B cell (primary cell): ENCODE measurements around the gene CDC42BPA. TPM values are rescaled to one million over a fixed set of nuclear protein-coding genes. Genes with fewer than 3 reads are reported as not detected.

Experiments
- ATAC-seq: fragments of 200-7000 bp; cut with Tn5 transposase; one replicate; pipeline ENCODE4 v1.10.0; 2021; ENCODE audit warnings: low read depth, mild to moderate bottlenecking, moderate number of reproducible peaks, moderate library complexity
- CTCF ChIA-PET: fragments of 350-600 bp; sonication (Branson Sonifier 250); formaldehyde crosslinking; loops from one replicate; lab custom pipeline; 2021; ENCODE audit warnings: antibody characterized with exemption, inconsistent platforms; lab: Charles Lee
- POLR2A ChIA-PET: fragments of 350-600 bp; sonication (Branson Sonifier 250); formaldehyde crosslinking; loops from one replicate; lab custom pipeline; 2021; ENCODE audit warnings: antibody characterized with exemption; lab: Charles Lee
- DNase-seq: peaks from one replicate; pipeline ENCODE4 v3.0.0; 2013
- H2AFZ ChIP-seq: 2 replicates; pipeline ENCODE4 v1.6.1; 2012; ENCODE audit warnings: mild to moderate bottlenecking, low read depth, low read length; ENCODE audit not compliant: insufficient read depth, poor library complexity, severe bottlenecking
- H3K27ac ChIP-seq, 2 donors: 1 replicate in 1 of 2; 2 replicates in 1 of 2; pipeline ENCODE4 v1.5.1; 2012 to 2013; ENCODE audit warnings: low read length in 2 of 2, mild to moderate bottlenecking in 2 of 2, moderate library complexity in 1 of 2
- H3K27me3 ChIP-seq, 4 experiments: fragments of 200-600 bp in 1 of 4; sonication (generic) in 1 of 4; replicated peaks in 1 of 4; 1 replicate in 2 of 4; 2 replicates in 2 of 4; pipeline versions ENCODE4 v1.6.1 to v1.7.0; 2013 to 2016; ENCODE audit warnings: low read length in 3 of 4, mild to moderate bottlenecking in 2 of 4, mixed read lengths in 1 of 4, moderate library complexity in 1 of 4; ENCODE audit not compliant: insufficient read depth in 4 of 4, control insufficient read depth in 3 of 4; ENCODE audit errors: control extremely low read depth in 1 of 4
- H3K36me3 ChIP-seq, 2 experiments: replicated peaks in 1 of 2; 1 replicate in 1 of 2; 2 replicates in 1 of 2; pipeline versions ENCODE4 v1.6.1 to v1.7.1; 2013; ENCODE audit warnings: low read length in 1 of 2; ENCODE audit not compliant: insufficient read depth in 2 of 2, control insufficient read depth in 1 of 2; ENCODE audit errors: control extremely low read depth in 1 of 2, extremely low read depth in 1 of 2
- H3K4me1 ChIP-seq, 2 donors: fragments of 200-600 bp in 1 of 2; sonication (generic) in 1 of 2; 1 replicate in 1 of 2; 2 replicates in 1 of 2; pipeline versions ENCODE4 v1.5.1 to v1.6.1; 2013 to 2017; ENCODE audit warnings: low read length in 2 of 2; ENCODE audit not compliant: control insufficient read depth in 2 of 2, insufficient read depth in 2 of 2
- H3K4me2 ChIP-seq: replicated peaks from 2 replicates; pipeline ENCODE3; 2012; ENCODE audit warnings: mild to moderate bottlenecking, low read depth, low read length; ENCODE audit not compliant: poor library complexity, severe bottlenecking
- H3K4me3 ChIP-seq, 5 experiments: fragments of 200-600 bp in 1 of 5; sonication (generic) in 1 of 5; 1 replicate in 3 of 5; 2 replicates in 2 of 5; pipeline versions ENCODE4 v1.5.1 to v1.7.0; 2011 to 2016; ENCODE audit warnings: low read length in 4 of 5, mild to moderate bottlenecking in 4 of 5, low read depth in 2 of 5, control low read depth in 1 of 5, moderate library complexity in 1 of 5; ENCODE audit not compliant: insufficient read depth in 1 of 5; ENCODE audit errors: control extremely low read depth in 1 of 5, extremely low read depth in 1 of 5
- H3K79me2 ChIP-seq: fragments of 200-600 bp; sonication (generic); one replicate; pipeline ENCODE4 v1.6.0; 2016; ENCODE audit warnings: low read length; ENCODE audit not compliant: control insufficient read depth, insufficient read depth
- H3K9ac ChIP-seq: fragments of 200-600 bp; sonication (generic); 2 replicates; pipeline ENCODE4 v1.6.1; 2017; ENCODE audit warnings: mild to moderate bottlenecking, low read length, moderate library complexity
- H3K9me3 ChIP-seq, 3 donors: one replicate each; pipeline versions ENCODE4 v1.6.1 to v1.7.1; 2013; ENCODE audit warnings: low read length in 2 of 3; ENCODE audit not compliant: control insufficient read depth in 2 of 3, insufficient read depth in 1 of 3; ENCODE audit errors: control extremely low read depth in 1 of 3
- H4K20me1 ChIP-seq: 2 replicates; pipeline ENCODE4 v1.6.0; 2012; ENCODE audit warnings: mild to moderate bottlenecking, low read length; ENCODE audit not compliant: insufficient read depth, control insufficient read depth, poor library complexity, severe bottlenecking
- H3K27ac Mint-ChIP-seq: one replicate; pipeline ENCODE4 v1.8.0; 2021; ENCODE audit warnings: mixed read lengths
- H3K27me3 Mint-ChIP-seq: one replicate; pipeline ENCODE4 v1.8.0; 2021; ENCODE audit warnings: mixed read lengths
- H3K4me1 Mint-ChIP-seq: one replicate; pipeline ENCODE4 v1.8.0; 2021; ENCODE audit warnings: mixed read lengths
- H3K4me3 Mint-ChIP-seq: one replicate; pipeline ENCODE4 v1.8.0; 2021; ENCODE audit warnings: mixed read lengths
- H3K9me3 Mint-ChIP-seq: one replicate; pipeline ENCODE4 v1.8.0; 2022; ENCODE audit warnings: mixed read lengths; ENCODE audit not compliant: insufficient read depth
- EZH2 ChIP-seq: IDR thresholded peaks from 2 replicates; pipeline ENCODE4 v1.6.1; 2012; ENCODE audit warnings: borderline replicate concordance, low read depth, mild to moderate bottlenecking, moderate library complexity, low read length; ENCODE audit not compliant: insufficient read depth, poor library complexity, severe bottlenecking
- WGBS: methylation state at CpG from one replicate; pipeline ENCODE4 v1.1.5; 2013; ENCODE audit warnings: missing lambda C conversion rate; ENCODE audit not compliant: insufficient coverage; 5-methylcytosine and 5-hydroxymethylcytosine counted together
- intact Hi-C: fragments of 100-400 bp; cut with micrococcal nuclease; formaldehyde crosslinking; loops from one replicate; pipeline ENCODE4 v1.10.0; 2022
- polyA plus RNA-seq: library from polyadenylated mRNA; depleted of rRNA; stranded (reverse); fragments of >200 nt; gene quantifications from 2 replicates; pipeline ENCODE4 v1.2.3, GENCODE V29; 2012
- total RNA-seq, 2 donors: library from RNA; stranded (reverse); fragments of 120-200 nt in 1 of 2; gene quantifications; 1 replicate in 1 of 2; 2 replicates in 1 of 2; pipeline versions ENCODE4 v1.2.3 to v1.2.4, GENCODE V29; 2013 to 2022
- TF ChIP-seq, protein P1 (sequence below): fragments of 200-600 bp; IDR thresholded peaks from one replicate; pipeline ENCODE4 v1.8.0; 2022; ENCODE audit warnings: antibody characterized with exemption, mild to moderate bottlenecking

CDC42BPA gene
- total and polyA plus RNA-seq, 2 donors (not counting 1 experiment from before 2014, with no cell fraction given), result 0.04 to 0.69 TPM

DNA sequence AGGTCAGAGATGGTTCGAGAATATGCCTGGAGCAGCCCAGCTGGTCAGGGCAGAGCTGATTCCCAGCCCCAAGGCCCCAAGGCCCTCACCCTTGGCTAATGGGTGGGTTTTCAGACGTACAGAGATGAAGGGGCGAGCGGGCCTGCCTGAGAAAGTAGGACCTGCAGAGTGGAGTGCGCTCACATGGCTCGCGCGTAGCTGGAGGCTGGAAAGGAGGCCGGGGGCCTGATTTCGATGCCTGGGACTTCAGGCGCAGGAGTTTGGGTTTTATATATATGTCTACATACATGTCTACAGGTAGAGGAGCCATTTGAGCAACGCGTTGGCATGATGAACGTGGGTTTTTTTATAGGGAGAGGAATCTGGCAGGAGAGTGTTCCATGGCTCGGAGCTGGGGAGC is 369.3 kb downstream of the CDC42BPA start:
- H4K20me1 ChIP-seq, result peaks cover 99% of the 10 kb centered on the region
- H3K9me3 ChIP-seq, result peaks cover 0 to 7% (median 4%) of the 10 kb centered on the region in 3 donors
- H3K27me3 Mint-ChIP-seq, result no peaks in the 10 kb centered on the region
- no peak overlapping the region for H3K4me2 ChIP-seq
- peaks cover 0 to 7% of the 10 kb centered on the region in 2 experiments for H3K36me3 ChIP-seq
- H3K4me3 Mint-ChIP-seq, result no peak overlapping the region
- no peak overlapping the region for H3K27ac ChIP-seq
- ATAC-seq, result no peak
- H3K79me2 ChIP-seq, result peaks cover 98% of the 10 kb centered on the region
- DNase-seq, result no peak
- H3K9ac ChIP-seq, result no peak overlapping the region
- POLR2A ChIA-PET, result interaction anchor here (2.0 kb wide), 1 partner anchor 9 kb away, joined by 5 read pairs; the partner anchor contains the start of gene COQ8A
- no peak overlapping the region for H2AFZ ChIP-seq
- TF ChIP-seq, protein P1, sequence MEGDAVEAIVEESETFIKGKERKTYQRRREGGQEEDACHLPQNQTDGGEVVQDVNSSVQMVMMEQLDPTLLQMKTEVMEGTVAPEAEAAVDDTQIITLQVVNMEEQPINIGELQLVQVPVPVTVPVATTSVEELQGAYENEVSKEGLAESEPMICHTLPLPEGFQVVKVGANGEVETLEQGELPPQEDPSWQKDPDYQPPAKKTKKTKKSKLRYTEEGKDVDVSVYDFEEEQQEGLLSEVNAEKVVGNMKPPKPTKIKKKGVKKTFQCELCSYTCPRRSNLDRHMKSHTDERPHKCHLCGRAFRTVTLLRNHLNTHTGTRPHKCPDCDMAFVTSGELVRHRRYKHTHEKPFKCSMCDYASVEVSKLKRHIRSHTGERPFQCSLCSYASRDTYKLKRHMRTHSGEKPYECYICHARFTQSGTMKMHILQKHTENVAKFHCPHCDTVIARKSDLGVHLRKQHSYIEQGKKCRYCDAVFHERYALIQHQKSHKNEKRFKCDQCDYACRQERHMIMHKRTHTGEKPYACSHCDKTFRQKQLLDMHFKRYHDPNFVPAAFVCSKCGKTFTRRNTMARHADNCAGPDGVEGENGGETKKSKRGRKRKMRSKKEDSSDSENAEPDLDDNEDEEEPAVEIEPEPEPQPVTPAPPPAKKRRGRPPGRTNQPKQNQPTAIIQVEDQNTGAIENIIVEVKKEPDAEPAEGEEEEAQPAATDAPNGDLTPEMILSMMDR, result no peak
- no peak for TF ChIP-seq EZH2
- WGBS, result 94% methylated on average over 8 of the region's 15 CpGs
- no peak overlapping the region for H3K4me3 ChIP-seq
- no peaks in the 10 kb centered on the region for H3K4me1 ChIP-seq
- H3K9me3 Mint-ChIP-seq, result no peaks in the 10 kb centered on the region
- H3K4me1 Mint-ChIP-seq, result peaks cover 51% of the 10 kb centered on the region
- CTCF ChIA-PET, result no interaction called here
- H3K27ac Mint-ChIP-seq, result no peak overlapping the region
- intact Hi-C loops, result no loop called here
- no peaks in the 10 kb centered on the region for H3K27me3 ChIP-seq

DNA sequence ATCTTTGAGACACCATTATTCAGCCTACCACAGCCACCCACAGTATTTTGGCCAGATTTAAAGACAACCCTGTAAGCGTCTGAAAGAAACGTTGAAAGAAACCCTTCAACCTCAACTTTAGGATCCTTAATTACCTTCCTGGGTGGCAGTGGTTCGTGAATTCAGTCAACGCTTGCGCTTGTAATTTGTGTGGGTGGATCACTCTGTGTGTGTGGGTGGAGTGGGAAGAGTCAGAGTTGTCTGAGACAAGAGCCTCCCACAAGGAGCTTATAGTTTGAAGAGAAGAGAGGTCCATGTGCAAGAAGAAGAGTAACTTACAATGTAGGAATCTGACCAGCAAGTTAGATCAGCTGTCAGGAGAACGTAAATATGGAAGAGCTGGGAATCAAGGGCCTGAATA is 369.8 kb downstream of the CDC42BPA start:
- CTCF ChIA-PET, result no interaction called here

More for the DNA sequence above, 369.8 kb downstream of the CDC42BPA start:
- no peak overlapping the region for H3K4me3 Mint-ChIP-seq
- H3K36me3 ChIP-seq, result peaks cover 0 to 7% of the 10 kb centered on the region in 2 experiments
- ATAC-seq (no peak), DNase-seq (no peak)
- H3K4me1 ChIP-seq, result no peaks in the 10 kb centered on the region
- no peak overlapping the region for H3K4me3 ChIP-seq
- H3K27me3 Mint-ChIP-seq, result no peaks in the 10 kb centered on the region
- H3K9ac ChIP-seq, result no peak overlapping the region
- no peaks in the 10 kb centered on the region for H3K27me3 ChIP-seq
- H2AFZ ChIP-seq, result no peak overlapping the region
- H3K4me2 ChIP-seq, result no peak overlapping the region
- peaks cover 98% of the 10 kb centered on the region for H3K79me2 ChIP-seq
- peaks cover 99% of the 10 kb centered on the region for H4K20me1 ChIP-seq
- intact Hi-C loops, result no loop called here
- peaks cover 52% of the 10 kb centered on the region for H3K4me1 Mint-ChIP-seq
- TF ChIP-seq EZH2, result no peak
- peaks cover 0 to 7% (median 4%) of the 10 kb centered on the region in 3 donors for H3K9me3 ChIP-seq
- no CpG with 5 or more reads among the region's 6 CpGs for whole genome bisulfite sequencing
- no peak overlapping the region for H3K27ac Mint-ChIP-seq
- no peaks in the 10 kb centered on the region for H3K9me3 Mint-ChIP-seq
- no peak overlapping the region for H3K27ac ChIP-seq
- POLR2A ChIA-PET, result no interaction called here
